GM23338 (cell line): ENCODE data around the gene ZNF570. TPM values are rescaled to one million over a fixed set of nuclear protein-coding genes. Genes with fewer than 3 reads are reported as not detected.

Experiments
- ATAC-seq: fragments of 200-7000 bp; cut with Tn5 transposase; 3 replicates; pipeline ENCODE4 v1.9.1; 2020
- DNase-seq: peaks from one replicate; pipeline ENCODE4 v3.0.0-alpha.2; 2015; ENCODE audit warnings: low spot score
- H2AFZ ChIP-seq: fragments of 200-600 bp; sonication (generic); 2 replicates; pipeline ENCODE4 v1.8.0; 2016; ENCODE audit warnings: antibody characterized with exemption, mild to moderate bottlenecking, moderate library complexity
- H3F3A ChIP-seq: fragments of 200-600 bp; sonication (generic); replicated peaks from 2 replicates; pipeline ENCODE4 v1.8.0; 2017; ENCODE audit warnings: antibody characterized with exemption, mixed run types, low read depth
- H3K27ac ChIP-seq: fragments of 200-600 bp; sonication (generic); 2 replicates; pipeline ENCODE4 v1.6.1; 2016; ENCODE audit warnings: low read depth
- H3K27me3 ChIP-seq: fragments of 200-600 bp; sonication (generic); 2 replicates; pipeline ENCODE4 v1.8.0; 2016; ENCODE audit warnings: mild to moderate bottlenecking, mixed run types, moderate library complexity; ENCODE audit not compliant: insufficient read depth
- H3K36me3 ChIP-seq: fragments of 200-600 bp; sonication (generic); 2 replicates; pipeline ENCODE4 v1.8.0; 2016; ENCODE audit warnings: mild to moderate bottlenecking; ENCODE audit not compliant: insufficient read depth
- H3K4me1 ChIP-seq: fragments of 200-600 bp; sonication (generic); 2 replicates; pipeline ENCODE4 v1.8.0; 2016; ENCODE audit warnings: mild to moderate bottlenecking, moderate library complexity; ENCODE audit not compliant: insufficient read depth
- H3K4me2 ChIP-seq: fragments of 200-600 bp; sonication (generic); 2 replicates; pipeline ENCODE4 v1.7.1; 2017; ENCODE audit warnings: mixed run types
- H3K4me3 ChIP-seq: fragments of 200-600 bp; sonication (generic); 2 replicates; pipeline ENCODE4 v1.6.1; 2016; ENCODE audit warnings: mixed run types
- H3K79me2 ChIP-seq: fragments of 200-600 bp; sonication (generic); replicated peaks from 2 replicates; pipeline ENCODE4 v1.8.0; 2017; ENCODE audit warnings: mild to moderate bottlenecking; ENCODE audit not compliant: insufficient read depth
- H3K9me2 ChIP-seq: fragments of 200-600 bp; sonication (generic); 2 replicates; pipeline ENCODE4 v1.8.0; 2017; ENCODE audit not compliant: insufficient read depth
- H4K20me1 ChIP-seq: fragments of 200-600 bp; sonication (generic); replicated peaks from 2 replicates; pipeline ENCODE4 v1.8.0; 2017; ENCODE audit warnings: mild to moderate bottlenecking; ENCODE audit not compliant: insufficient read depth
- H3K27ac Mint-ChIP-seq: 2 replicates; pipeline ENCODE4 v1.8.0; 2020; ENCODE audit warnings: inconsistent platforms, mild to moderate bottlenecking, moderate library complexity, mixed read lengths
- H3K27me3 Mint-ChIP-seq: 3 replicates; pipeline ENCODE4 v1.8.0; 2022; ENCODE audit warnings: low read depth, mild to moderate bottlenecking, moderate library complexity, mixed read lengths, inconsistent platforms; ENCODE audit not compliant: insufficient read depth, poor library complexity
- H3K36me3 Mint-ChIP-seq: 3 replicates; pipeline ENCODE4 v1.8.0; 2021; ENCODE audit warnings: low read depth, mild to moderate bottlenecking, inconsistent platforms, moderate library complexity, mixed read lengths
- H3K4me1 Mint-ChIP-seq: 3 replicates; pipeline ENCODE4 v1.8.0; 2020; ENCODE audit warnings: mild to moderate bottlenecking, inconsistent platforms, mixed read lengths
- H3K4me3 Mint-ChIP-seq: 3 replicates; pipeline ENCODE4 v1.8.0; 2021; ENCODE audit warnings: moderate library complexity, mild to moderate bottlenecking, inconsistent platforms, mixed read lengths
- H3K9me3 Mint-ChIP-seq: 3 replicates; pipeline ENCODE4 v1.8.0; 2020; ENCODE audit warnings: moderate library complexity, mild to moderate bottlenecking, inconsistent platforms, mixed read lengths
- CREB1 ChIP-seq: fragments of 250-450 bp; sonication (Bioruptor Pico); IDR thresholded peaks from 2 replicates; pipeline ENCODE4 v1.5.0; 2020; ENCODE audit warnings: low read depth, mild to moderate bottlenecking, moderate library complexity
- CTCF ChIP-seq, 2 experiments: fragments of 200-600 bp in 1 of 2; sonication (generic) in 1 of 2; conservative IDR thresholded peaks; 2 replicates each; pipeline versions ENCODE4 v1.5.1 to v1.6.1; 2016 to 2017; ENCODE audit warnings: antibody characterized with exemption in 2 of 2, low read depth in 2 of 2, mild to moderate bottlenecking in 2 of 2, moderate library complexity in 1 of 2
- EZH2 ChIP-seq: fragments of 200-600 bp; sonication (generic); IDR thresholded peaks from one replicate; pipeline ENCODE4 v1.8.0; 2017; ENCODE audit warnings: antibody characterized with exemption, mild to moderate bottlenecking, low read depth; ENCODE audit not compliant: unreplicated experiment
- EZH2phosphoT487 ChIP-seq: fragments of 200-600 bp; sonication (generic); IDR thresholded peaks from one replicate; pipeline ENCODE4 v1.8.1; 2018; ENCODE audit warnings: antibody characterized with exemption; ENCODE audit not compliant: unreplicated experiment
- JUNB ChIP-seq: IDR thresholded peaks from one replicate; pipeline ENCODE4 v1.6.1; 2016; ENCODE audit warnings: antibody characterized with exemption; ENCODE audit not compliant: unreplicated experiment
- NANOG ChIP-seq: IDR thresholded peaks from 2 replicates; pipeline ENCODE4 v1.6.1; 2016; ENCODE audit warnings: antibody characterized with exemption, borderline replicate concordance
- POLR2AphosphoS5 ChIP-seq: IDR thresholded peaks from 2 replicates; pipeline ENCODE4 v1.6.1; 2016; ENCODE audit warnings: antibody characterized with exemption, low read depth
- REST ChIP-seq: IDR thresholded peaks from one replicate; pipeline ENCODE4 v1.6.1; 2018; ENCODE audit warnings: antibody characterized with exemption; ENCODE audit not compliant: unreplicated experiment
- STAT1 ChIP-seq: IDR thresholded peaks from one replicate; pipeline ENCODE4 v1.6.1; 2016; ENCODE audit warnings: antibody characterized with exemption; ENCODE audit not compliant: unreplicated experiment
- ZNF114 ChIP-seq: fragments of 250-450 bp; sonication (Bioruptor Pico); IDR thresholded peaks from 2 replicates; pipeline ENCODE4 v1.5.0; 2020; ENCODE audit warnings: mild to moderate bottlenecking, moderate library complexity
- ZNF331 ChIP-seq: fragments of 250-450 bp; sonication (Bioruptor Pico); IDR thresholded peaks from 2 replicates; pipeline ENCODE4 v1.5.0; 2020; ENCODE audit warnings: low read depth, mild to moderate bottlenecking, moderate library complexity
- ZNF462 ChIP-seq: fragments of 250-450 bp; sonication (Bioruptor Pico); IDR thresholded peaks from 2 replicates; pipeline ENCODE4 v1.5.0; 2020; ENCODE audit warnings: mild to moderate bottlenecking, moderate library complexity
- polyA plus RNA-seq: library from polyadenylated mRNA; unstranded; fragments of >200 nt; fragmentation: Nextera tagmentation; extraction: Ambion mirVana; gene quantifications from 2 replicates; pipeline ENCODE4 v1.2.1, GENCODE V29; 2016
- total RNA-seq: library from RNA; depleted of rRNA; stranded (reverse); fragments of >200 nt; shearing (Covaris generic); gene quantifications from 2 replicates; pipeline ENCODE4 v1.2.3, GENCODE V29; 2014
- TF ChIP-seq, protein P1 (sequence below): IDR thresholded peaks from 2 replicates; pipeline ENCODE4 v1.6.1; 2016; ENCODE audit warnings: antibody characterized with exemption

ZNF570 gene
- total and polyA plus RNA-seq, 2 experiments from 2014 or later, result 6.6 to 6.8 TPM

DNA sequence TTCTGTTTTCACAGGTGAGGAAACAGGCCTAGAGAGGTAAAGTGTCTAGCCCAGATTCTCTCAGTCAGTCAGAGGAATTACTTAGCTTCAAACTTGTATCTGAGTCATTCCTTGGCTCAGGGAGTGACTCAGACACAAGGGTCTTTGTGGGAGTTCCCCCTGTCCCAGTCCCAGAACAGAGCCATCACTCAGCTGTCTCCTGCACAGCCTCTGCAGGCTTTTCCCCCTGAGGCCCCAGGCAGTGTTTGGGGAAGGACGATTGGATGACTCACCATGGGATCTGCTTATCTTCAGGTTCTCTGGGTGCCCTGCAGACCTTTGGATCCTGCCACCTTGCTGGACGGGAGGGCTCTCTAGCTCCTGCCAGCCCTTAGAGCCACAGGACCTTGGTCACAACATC is 50.7 kb downstream of the ZNF570 start:
- ATAC-seq (no peak), DNase-seq (no peak)
- Histone ChIP-seq H3K4me1 (no peaks in the 10 kb centered on the region), H3K4me3 (no peak overlapping the region), H2AFZ (no peak overlapping the region), H3K9me2 (no peaks in the 10 kb centered on the region), H3F3A (no peaks in the 10 kb centered on the region), H4K20me1 (no peaks in the 10 kb centered on the region), H3K4me2 (no peak overlapping the region), H3K27me3 (no peaks in the 10 kb centered on the region), H3K79me2 (no peaks in the 10 kb centered on the region), H3K27ac (no peak overlapping the region), H3K36me3 (peaks cover 22% of the 10 kb centered on the region; the same call in 1 of the 2 replicates)
- H3K9me3 Mint-ChIP-seq, result peaks cover 27% of the 10 kb centered on the region
- TF ChIP-seq POLR2AphosphoS5 (no peak), EZH2phosphoT487 (no peak), ZNF462 (no peak), EZH2 (no peak), ZNF331 (CRISPR knock-in tag) (no peak), JUNB (no peak), NANOG (no peak), CTCF (conservative IDR thresholded peaks at IDR 0.05; ENCODE audit: low read depth in 2 of 2) (no peak), REST (no peak), CREB1 (CRISPR knock-in tag) (no peak), ZNF114 (CRISPR knock-in tag) (no peak), STAT1 (no peak)
- TF ChIP-seq, protein P1, sequence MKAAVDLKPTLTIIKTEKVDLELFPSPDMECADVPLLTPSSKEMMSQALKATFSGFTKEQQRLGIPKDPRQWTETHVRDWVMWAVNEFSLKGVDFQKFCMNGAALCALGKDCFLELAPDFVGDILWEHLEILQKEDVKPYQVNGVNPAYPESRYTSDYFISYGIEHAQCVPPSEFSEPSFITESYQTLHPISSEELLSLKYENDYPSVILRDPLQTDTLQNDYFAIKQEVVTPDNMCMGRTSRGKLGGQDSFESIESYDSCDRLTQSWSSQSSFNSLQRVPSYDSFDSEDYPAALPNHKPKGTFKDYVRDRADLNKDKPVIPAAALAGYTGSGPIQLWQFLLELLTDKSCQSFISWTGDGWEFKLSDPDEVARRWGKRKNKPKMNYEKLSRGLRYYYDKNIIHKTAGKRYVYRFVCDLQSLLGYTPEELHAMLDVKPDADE, result no peak
- no peak overlapping the region for H3K4me3 Mint-ChIP-seq
- H3K36me3 Mint-ChIP-seq, result peaks cover 88% of the 10 kb centered on the region
- H3K4me1 Mint-ChIP-seq, result no peaks in the 10 kb centered on the region
- peaks cover 2% of the 10 kb centered on the region for H3K27me3 Mint-ChIP-seq
- no peak overlapping the region for H3K27ac Mint-ChIP-seq
